ENCODE measurements around the gene THOC5.
"Not testable (repeated sequence)": the region's sequence is repeated elsewhere in the genome, so short reads cannot be mapped to it uniquely, and the experiment has no call there.

Gene THOC5

DNA sequence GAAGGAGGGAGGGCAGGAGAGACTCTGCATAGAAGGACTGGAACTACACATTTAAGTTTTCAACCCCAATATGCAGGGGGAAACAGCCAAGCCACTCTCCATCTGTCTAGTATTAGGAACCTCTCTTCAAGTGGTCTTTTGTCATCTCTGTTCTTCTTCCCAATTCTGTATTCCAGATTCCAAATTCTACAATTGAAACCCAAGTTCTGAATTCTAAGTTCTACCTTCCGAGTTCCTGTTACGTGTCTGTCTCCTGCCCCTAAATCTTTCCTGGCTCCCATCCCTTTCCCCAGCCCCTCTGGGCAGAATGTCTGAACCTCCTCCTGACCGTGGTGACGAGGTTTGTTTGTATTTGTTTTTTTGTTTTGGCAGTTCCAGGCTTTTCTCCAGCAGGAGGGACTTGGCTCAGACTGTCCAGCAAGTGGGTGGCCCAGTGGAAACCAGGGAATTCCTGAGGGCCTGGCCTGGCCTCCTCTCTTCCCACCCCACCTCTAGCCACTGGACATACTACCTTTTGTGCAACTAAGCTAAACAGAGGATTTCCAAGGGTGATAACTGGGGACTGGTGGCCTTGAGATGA is 1.6 kb upstream of the THOC5 start:
- peak; percentile 34 for DNase-seq (ENCODE audit: low read depth)
- TF ChIP-seq, protein P1, sequence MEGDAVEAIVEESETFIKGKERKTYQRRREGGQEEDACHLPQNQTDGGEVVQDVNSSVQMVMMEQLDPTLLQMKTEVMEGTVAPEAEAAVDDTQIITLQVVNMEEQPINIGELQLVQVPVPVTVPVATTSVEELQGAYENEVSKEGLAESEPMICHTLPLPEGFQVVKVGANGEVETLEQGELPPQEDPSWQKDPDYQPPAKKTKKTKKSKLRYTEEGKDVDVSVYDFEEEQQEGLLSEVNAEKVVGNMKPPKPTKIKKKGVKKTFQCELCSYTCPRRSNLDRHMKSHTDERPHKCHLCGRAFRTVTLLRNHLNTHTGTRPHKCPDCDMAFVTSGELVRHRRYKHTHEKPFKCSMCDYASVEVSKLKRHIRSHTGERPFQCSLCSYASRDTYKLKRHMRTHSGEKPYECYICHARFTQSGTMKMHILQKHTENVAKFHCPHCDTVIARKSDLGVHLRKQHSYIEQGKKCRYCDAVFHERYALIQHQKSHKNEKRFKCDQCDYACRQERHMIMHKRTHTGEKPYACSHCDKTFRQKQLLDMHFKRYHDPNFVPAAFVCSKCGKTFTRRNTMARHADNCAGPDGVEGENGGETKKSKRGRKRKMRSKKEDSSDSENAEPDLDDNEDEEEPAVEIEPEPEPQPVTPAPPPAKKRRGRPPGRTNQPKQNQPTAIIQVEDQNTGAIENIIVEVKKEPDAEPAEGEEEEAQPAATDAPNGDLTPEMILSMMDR (conservative IDR thresholded peaks at IDR 0.05; ENCODE audit: control insufficient read depth, insufficient read depth, low read depth, low read length): no peak

DNA sequence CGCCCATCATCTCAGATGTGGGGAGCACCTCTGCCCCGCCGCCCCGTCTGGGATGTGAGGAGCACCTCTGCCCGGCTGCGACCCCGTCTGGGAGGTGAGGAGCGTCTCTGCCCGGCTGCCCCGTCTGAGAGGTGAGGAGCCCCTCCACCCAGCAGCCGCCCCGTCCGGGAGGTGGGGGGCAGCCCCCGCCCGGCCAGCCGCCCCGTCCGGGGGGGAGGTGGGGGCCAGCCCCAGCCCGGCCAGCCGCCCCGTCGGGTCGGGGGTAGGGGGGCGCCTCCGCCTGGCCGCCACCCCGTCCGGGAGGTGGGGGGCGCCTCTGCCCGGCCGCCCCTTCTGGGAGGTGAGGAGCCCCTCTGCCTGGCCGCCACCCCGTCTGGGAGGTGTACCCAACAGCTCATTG is 1.2 kb downstream of the THOC5 start:
- H3K4me3 ChIP-seq (ENCODE audit: control insufficient read depth, low read depth, low read length): peak overlapping the region; percentile 79
- not testable (repeated sequence) for DNase-seq (ENCODE audit: low read depth)

More for the DNA sequence above, 1.6 kb upstream of the THOC5 start:
- H3K4me3 ChIP-seq (ENCODE audit: control insufficient read depth, low read depth, low read length): no peak overlapping the region

DNA sequence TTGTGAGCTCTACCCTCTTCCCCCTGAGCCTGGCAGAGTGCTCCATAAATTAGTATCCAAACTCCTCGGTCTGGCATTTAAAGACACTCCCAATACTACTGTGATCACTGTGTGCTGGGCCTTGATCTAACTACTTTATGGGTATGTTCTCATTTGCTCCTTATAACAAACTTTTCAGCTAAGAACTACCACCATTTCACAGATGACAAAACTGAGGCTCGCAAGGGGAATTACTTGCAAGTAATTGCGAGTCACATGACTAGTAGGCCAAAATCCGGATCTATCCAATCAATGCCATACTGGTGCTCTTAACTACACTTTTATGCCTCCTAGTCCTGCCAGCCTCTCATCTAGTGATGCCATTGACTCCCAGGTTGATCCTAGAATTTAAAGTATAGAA is 3.6 kb downstream of the THOC5 start:
- TF ChIP-seq, protein P1 (conservative IDR thresholded peaks at IDR 0.05; ENCODE audit: control insufficient read depth, insufficient read depth, low read depth, low read length): no peak

DNA sequence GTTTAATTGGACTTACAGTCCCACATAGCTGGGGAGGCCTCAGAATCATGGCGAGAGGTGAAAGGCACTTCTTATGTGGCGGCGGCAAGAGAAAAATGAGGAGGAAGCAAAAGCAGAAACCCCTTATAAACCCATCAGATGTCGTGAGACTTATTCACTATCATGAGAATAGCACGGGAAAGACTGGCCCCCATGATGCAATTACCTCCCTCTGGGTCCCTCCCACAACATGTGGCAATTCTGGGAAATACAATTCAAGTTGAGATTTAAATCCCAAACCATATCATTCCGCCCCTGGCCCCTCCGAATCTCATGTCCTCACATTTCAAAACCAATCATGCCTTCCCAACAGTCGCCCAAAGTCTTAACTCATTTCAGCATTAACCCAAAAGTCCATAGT is 8.5 kb downstream of the THOC5 start:
- not testable (repeated sequence) for DNase-seq (ENCODE audit: low read depth); H3K4me3 ChIP-seq (ENCODE audit: control insufficient read depth, low read depth, low read length)

More for the DNA sequence above, 3.6 kb downstream of the THOC5 start:
- no peak for DNase-seq (ENCODE audit: low read depth)
- H3K4me3 ChIP-seq (ENCODE audit: control insufficient read depth, low read depth, low read length): no peak overlapping the region

DNA sequence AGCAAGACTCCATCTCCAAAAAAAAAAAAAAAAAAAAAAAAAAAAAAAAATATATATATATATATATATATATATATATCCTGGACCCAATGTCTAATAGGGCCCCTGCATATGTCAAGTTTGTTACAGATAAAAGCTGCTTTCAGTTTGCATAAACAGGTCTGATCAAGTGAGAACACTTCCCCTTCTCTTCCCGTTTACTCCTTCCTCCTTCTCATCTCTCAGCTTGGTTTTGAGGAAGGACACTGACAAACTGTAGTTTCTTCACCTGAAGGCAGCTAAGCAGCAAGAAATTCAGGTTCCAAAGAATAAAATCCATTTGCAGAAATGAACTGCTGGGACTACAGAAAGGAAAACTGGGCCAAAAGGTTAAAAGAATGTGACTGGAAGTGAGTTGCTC is 11.7 kb downstream of the THOC5 start:
- TF ChIP-seq, protein P1 (conservative IDR thresholded peaks at IDR 0.05; ENCODE audit: control insufficient read depth, insufficient read depth, low read depth, low read length): no peak
- DNase-seq (ENCODE audit: low read depth): no peak
- no peak overlapping the region for H3K4me3 ChIP-seq (ENCODE audit: control insufficient read depth, low read depth, low read length)

DNA sequence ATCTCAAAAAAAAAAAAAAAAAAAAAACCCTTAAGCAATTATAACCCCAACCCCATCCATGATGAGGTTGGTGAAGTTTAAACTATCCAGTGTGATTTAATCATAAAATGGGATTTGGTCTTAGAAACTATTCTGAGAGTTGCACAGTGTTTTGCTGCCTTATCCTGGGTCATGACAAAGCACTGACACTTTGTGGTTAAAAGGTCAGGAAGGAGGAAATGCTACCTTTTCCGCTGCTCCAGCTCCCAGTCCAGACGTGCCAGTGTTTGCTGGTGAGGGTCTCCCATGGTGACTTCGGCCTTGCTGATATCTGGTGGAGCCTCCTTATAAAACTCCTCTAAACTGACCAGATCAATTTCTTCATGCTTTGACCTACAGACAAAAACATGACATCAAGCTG is 14.5 kb downstream of the THOC5 start:
- no peak overlapping the region for H3K4me3 ChIP-seq (ENCODE audit: control insufficient read depth, low read depth, low read length)
- TF ChIP-seq, protein P1 (conservative IDR thresholded peaks at IDR 0.05; ENCODE audit: control insufficient read depth, insufficient read depth, low read depth, low read length): no peak
- no peak for DNase-seq (ENCODE audit: low read depth)

DNA sequence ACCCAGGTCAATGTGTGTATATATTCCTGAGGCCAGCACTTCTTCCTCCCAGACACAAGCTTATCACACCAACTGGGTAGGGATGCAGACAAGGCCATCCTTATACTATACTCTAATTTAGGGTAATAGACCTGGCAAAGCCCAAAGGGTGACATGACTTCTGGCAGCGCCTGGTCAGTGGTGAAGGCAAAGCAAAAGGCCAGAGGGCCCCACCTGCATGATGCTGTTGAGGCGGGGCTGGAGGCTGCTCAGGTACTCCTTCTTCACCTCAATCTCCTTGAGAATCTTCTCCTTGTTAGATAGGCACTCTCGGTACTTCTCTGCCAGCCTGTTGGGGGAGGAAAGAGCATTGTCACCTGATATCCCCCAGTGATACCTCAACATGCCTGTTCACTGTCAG is 17.1 kb downstream of the THOC5 start:
- TF ChIP-seq, protein P1 (conservative IDR thresholded peaks at IDR 0.05; ENCODE audit: control insufficient read depth, insufficient read depth, low read depth, low read length): no peak
- DNase-seq (ENCODE audit: low read depth): no peak

DNA sequence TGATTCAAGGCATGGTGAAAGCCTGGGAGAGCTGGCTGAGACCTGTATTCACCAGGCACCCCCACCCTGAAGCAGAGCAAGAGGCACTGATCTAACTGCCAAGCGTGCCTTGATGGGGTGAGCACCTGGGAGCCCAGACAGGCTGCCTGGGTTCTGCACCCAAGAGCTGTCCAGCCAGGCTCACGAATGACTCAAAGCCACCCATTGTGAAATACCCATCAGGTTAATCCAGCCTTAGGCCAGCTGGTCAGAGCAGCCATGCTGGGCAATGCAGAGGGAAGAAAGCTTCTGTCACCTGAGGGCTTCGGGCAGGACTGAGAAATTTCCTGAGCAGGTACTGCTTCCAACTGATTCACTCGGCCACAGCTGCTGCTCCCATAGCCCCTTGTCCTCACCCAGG is 22.1 kb downstream of the THOC5 start:
- TF ChIP-seq, protein P1 (conservative IDR thresholded peaks at IDR 0.05; ENCODE audit: control insufficient read depth, insufficient read depth, low read depth, low read length): no peak
- peak; percentile 12 for DNase-seq (ENCODE audit: low read depth)
- no peak overlapping the region for H3K4me3 ChIP-seq (ENCODE audit: control insufficient read depth, low read depth, low read length)

More for the DNA sequence above, 17.1 kb downstream of the THOC5 start:
- H3K4me3 ChIP-seq (ENCODE audit: control insufficient read depth, low read depth, low read length): no peak overlapping the region
